GDM1 (cell line): Measurements from ENCODE around the gene CYREN.
A peak's percentile ranks its signal among the peaks of the same experiment; 100 is the strongest.
"Not testable (repeated sequence)": the region's sequence is repeated elsewhere in the genome, so short reads cannot be mapped to it uniquely, and the experiment has no call there.

Experiments used
- DNase-seq: peaks from one replicate; lab custom pipeline; 2025; lab: John Stamatoyannopoulos, UW

The CYREN gene

GRCh38 chr7:135170274-135170997, at the start of gene CYREN:
Gene CYREN, minus strand, starts transcription at chr7:135170707. Its CDS starts 1,785 bp downstream, at chr7:135168922.
- peak; percentile 91 for DNase-seq

- DNase-seq: no peak
These were observed 47.4 kb upstream of the CYREN start for GRCh38 chr7:135217645-135218509.

- DNase-seq: no peak
These were observed 45.2 kb upstream of the CYREN start for GRCh38 chr7:135215698-135216097.

GRCh38 chr7:135215180-135215579, 44.7 kb upstream of the CYREN start:
- no peak for DNase-seq

GRCh38 chr7:135213831-135214230, 43.3 kb upstream of the CYREN start:
- no peak for DNase-seq

- not testable (repeated sequence) for DNase-seq
These were observed 41.6 kb upstream of the CYREN start for GRCh38 chr7:135211946-135212685.

- DNase-seq: peak; percentile 91
These were observed 40.9 kb upstream of the CYREN start, which contains the start of gene WDR91 for GRCh38 chr7:135211179-135211945. Gene WDR91, minus strand, starts transcription at chr7:135211526. Its CDS starts 24 bp downstream, at chr7:135211502.

- no peak for DNase-seq
These were observed 40.3 kb upstream of the CYREN start for GRCh38 chr7:135210888-135211178.

GRCh38 chr7:135209225-135209834, 38.8 kb upstream of the CYREN start:
- no peak for DNase-seq

GRCh38 chr7:135208102-135208793, 37.7 kb upstream of the CYREN start:
- no peak for DNase-seq

- DNase-seq: no peak
These were observed 37.0 kb upstream of the CYREN start for GRCh38 chr7:135207406-135208101.

GRCh38 chr7:135206941-135207391, 36.5 kb upstream of the CYREN start:
- DNase-seq: peak; percentile 18

GRCh38 chr7:135205850-135206249, 35.3 kb upstream of the CYREN start:
- DNase-seq: no peak

GRCh38 chr7:135204876-135205275, 34.4 kb upstream of the CYREN start:
- no peak for DNase-seq

- DNase-seq: no peak
These were observed 33.8 kb upstream of the CYREN start for GRCh38 chr7:135204341-135204749.

- no peak for DNase-seq
These were observed 30.8 kb upstream of the CYREN start for GRCh38 chr7:135201350-135201749.

- no peak for DNase-seq
These were observed 30.4 kb upstream of the CYREN start for GRCh38 chr7:135200821-135201331.

- no peak for DNase-seq
These were observed 28.9 kb upstream of the CYREN start for GRCh38 chr7:135199439-135199838.

GRCh38 chr7:135197906-135198655, 27.6 kb upstream of the CYREN start:
- DNase-seq: no peak
